ENCODE results near the gene ERC2.

GRCh38 chr3:55514962-55515361 is 953.3 kb downstream of the ERC2 start:
- TF ChIP-seq CTCF (IDR thresholded peaks at IDR 0.05) (no peak), ZFX (IDR thresholded peaks at IDR 0.05; ENCODE audit: borderline replicate concordance) (no peak)

All from 22Rv1 (cell line).